Endothelial cell of hepatic sinusoid (primary cell): Measurements from ENCODE around the gene PYURF.

Experiments used
- in situ Hi-C: cut with HindIII; loops from 2 replicates; pipeline ENCODE4 v1.10.0; 2017; ENCODE audit warnings: low sequenced_read_pairs

The PYURF gene

DNA sequence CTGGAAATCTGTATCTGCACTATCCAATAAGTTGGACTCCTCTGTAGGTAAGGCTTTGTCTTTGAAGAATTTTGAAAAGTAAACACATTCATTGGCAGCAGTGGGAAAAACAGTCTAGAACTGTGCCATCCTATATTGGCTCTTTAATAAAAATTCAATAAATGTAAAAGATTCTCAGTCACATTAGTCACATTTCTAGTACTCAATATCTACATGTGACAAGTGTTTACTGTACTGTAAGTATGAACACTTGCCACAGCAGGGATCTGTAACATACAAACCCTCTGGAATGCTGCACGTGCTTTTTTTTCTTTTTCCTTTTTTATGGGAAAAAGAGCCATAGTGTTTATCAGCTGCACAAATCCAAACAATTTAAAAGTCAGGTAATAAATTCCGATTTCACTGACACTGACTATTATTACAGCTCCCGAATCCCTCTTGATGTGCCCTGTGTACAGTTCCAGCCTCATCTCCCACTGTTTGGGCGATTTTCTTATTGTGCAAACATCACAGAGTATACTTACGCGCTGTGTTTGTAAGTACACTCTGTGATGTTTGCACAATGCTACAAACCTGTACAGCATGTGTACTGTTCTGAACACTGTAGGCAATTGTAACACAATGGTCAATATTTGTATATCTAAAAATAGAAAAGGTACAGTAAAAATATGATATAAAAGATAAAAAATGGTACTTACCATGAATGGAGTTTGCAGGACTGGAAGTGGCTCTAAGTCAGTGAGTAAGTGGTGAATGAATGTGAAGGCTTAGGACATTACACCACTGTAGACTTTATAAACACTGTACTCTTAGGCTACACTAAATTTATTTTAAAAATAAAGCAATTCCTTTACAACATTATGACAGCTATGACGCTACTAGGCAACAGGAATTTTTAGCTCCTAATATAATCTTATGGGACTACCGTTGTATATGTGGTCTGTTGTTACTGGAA lies 8.7 kb downstream of the PYURF start:
- in situ Hi-C loops, result loop anchor here (5.0 kb wide), 1 partner anchor 288 kb away; no protein-coding TSS in a partner anchor

DNA sequence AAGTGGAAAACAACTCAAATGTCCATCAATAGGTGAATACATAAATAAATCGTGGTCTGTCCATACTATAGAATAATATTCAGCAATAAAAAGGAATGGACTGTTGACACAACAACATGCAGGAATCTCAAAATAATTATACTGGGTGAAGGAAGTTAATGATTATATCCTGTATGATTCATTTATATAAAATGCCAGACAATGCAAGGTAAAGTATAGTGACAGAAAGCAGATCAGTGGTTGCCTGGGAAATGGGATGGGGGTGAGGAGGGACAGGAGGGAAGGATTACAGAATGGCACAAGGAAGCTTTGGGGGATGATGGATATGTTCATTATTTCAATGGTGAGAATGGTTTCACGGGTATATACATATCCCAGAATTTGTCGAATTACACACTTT lies 12.3 kb downstream of the PYURF start:
- in situ Hi-C loops, result loop anchor here (5.0 kb wide), 1 partner anchor 284 kb away; no protein-coding TSS in a partner anchor

- in situ Hi-C loops, result no loop called here
Observed at GRCh38 chr4:88503344-88503743, 20.2 kb downstream of the PYURF start.

DNA sequence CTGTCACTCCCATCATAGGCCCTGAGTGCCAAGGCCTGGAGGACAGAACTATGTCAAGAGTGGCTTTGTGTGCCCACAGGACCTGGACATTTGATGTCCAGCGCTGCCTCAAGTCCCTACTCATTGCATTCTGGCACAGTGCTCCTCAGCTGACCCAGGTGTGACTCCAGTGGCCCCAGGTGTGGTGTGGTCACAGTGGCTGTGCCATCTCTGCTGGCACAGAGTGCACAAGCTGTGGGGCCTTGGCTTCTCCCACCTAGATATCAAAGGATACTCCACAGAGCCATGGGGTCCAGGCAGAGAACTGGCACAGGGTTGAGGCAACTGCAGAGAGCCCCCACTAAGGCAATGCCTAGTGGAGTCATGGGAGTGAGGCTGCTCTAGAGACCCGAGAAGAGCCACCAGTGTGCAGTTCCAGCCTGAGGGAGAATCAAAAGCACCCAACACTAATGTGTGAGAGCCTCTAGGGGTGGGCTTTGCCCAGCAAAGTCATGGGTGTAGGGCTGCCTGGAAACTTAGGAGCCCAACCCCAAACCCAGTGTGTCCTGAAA lies 25.6 kb downstream of the PYURF start:
- in situ Hi-C loops, result no loop called here

- in situ Hi-C loops, result no loop called here
Observed at GRCh38 chr4:88489100-88489761, 34.3 kb downstream of the PYURF start.

DNA sequence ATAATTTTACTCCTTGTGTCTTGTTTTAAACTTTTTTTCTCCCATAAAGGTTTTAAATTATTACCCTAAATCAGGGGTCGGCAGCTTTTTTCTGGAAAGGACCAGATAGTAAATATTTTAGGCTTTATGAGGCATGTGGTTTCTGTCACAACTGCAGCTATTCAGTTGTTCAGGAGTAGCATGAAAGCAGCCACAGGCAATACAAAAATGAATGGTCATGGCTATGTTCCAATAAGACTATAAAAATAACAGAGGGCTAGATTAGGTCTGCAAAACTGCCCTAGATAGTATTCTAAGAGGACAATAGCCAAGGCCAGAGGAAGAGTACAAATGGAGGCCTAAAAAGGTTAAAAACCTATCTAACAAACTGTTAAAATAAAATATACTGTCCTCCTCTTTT lies 42.0 kb downstream of the PYURF start:
- in situ Hi-C loops, result no loop called here

DNA sequence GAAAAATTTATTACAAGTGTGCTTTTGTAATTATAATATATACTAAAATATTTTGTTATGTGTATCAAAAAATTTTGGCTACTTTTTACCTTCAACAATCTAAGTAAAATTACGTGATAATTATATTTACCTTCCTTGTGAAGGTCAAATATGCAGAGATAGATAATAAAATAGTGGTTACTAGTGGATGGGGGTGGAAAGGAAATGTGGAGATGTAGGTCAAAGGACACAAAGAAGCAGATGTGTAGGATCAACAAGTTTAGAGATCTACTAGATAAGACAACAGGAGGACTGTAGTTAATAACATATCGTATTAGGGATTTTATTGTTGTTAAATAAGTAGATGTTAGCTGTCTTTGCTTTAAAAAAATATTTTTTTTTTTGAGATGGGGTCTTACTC lies 45.3 kb downstream of the PYURF start:
- in situ Hi-C loops, result no loop called here

GRCh38 chr4:88477229-88477860 lies 46.2 kb downstream of the PYURF start:
- in situ Hi-C loops, result no loop called here
